CD4-positive, alpha-beta T cell treated with Interferon alpha-2 for 1 hour (primary cell): ENCODE measurements around the gene DOCK7.
"Not testable (repeated sequence)": the region's sequence is repeated elsewhere in the genome, so short reads cannot be mapped to it uniquely, and the experiment has no call there.

Experiments used
- DNase-seq, 2 donors: peaks; one replicate each; pipeline ENCODE4 v3.0.0-alpha.2; 2020 to 2022

Gene DOCK7

GRCh38 chr1:62694479-62694878, 6.3 kb upstream of the DOCK7 start:
- DNase-seq = not testable (repeated sequence)

- no peak for DNase-seq
Measured at GRCh38 chr1:62693123-62693522, 4.9 kb upstream of the DOCK7 start.

- DNase-seq = no peak
Measured at GRCh38 chr1:62691062-62691844, 3.1 kb upstream of the DOCK7 start.

DNA sequence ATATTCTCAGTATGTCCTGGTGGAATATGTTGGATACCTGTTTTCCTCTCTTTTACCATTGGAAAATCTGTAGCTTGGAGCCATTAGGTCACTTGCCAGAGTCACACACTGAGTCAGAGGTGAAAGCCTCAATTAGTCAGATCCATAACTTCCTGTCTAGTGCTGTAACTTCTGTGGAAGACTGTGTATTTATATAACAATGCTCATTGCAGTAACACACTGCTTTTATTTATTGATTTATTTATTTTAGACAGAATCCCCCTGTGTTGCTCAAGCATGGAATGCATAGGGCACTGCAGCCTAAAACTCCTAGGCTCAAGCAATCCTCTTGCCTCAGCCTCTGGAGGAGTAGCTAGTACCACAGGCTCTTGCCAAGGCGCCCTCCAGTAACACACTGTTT, 1.3 kb upstream of the DOCK7 start:
- DNase-seq = no peak

- no peak for DNase-seq
Measured at GRCh38 chr1:62688687-62689085, 500 bp upstream of the DOCK7 start.

- peak; percentile 5 to 21 for DNase-seq
Measured at GRCh38 chr1:62687421-62687902, 724 bp downstream of the DOCK7 start.

DNA sequence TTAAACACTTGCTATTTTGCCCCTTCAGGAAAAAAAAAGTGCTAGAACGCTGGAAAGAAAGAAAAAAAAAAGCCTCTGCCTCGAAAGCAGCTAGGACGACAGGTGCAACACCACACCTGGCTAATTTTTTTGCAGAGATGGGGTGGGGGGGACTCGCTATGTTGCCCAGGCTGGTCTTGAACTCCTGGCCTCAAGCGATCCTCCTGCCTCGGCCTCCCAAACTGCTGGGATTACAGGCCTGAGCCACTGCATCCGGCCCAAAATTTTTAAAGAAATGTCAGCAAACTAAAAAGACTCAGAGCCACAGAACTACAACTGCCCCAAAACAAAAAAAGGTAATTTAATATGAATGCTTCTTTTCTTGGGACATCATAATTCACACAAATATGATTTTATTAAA, 1.4 kb downstream of the DOCK7 start:
- no peak for DNase-seq

DNA sequence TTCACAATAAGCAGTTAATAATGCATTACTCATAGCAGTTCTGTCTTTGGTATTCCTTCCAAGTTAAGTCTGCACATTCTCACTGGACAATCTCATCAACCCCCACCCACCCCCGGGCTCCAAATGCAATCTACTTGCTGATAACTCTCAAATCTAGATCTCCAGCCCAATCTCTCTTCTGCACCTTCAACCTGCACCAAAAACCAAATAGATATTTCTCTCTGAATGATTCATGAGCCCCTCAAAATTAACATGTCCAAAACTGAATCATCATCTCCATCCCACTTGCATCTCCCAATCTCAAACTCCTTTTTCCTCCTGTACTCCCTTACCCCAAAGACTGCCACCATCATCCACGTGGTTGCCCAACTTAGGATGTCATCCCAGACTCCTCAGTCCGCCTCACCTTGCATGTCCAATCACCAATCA, 2.7 kb downstream of the DOCK7 start:
- DNase-seq = no peak

DNA sequence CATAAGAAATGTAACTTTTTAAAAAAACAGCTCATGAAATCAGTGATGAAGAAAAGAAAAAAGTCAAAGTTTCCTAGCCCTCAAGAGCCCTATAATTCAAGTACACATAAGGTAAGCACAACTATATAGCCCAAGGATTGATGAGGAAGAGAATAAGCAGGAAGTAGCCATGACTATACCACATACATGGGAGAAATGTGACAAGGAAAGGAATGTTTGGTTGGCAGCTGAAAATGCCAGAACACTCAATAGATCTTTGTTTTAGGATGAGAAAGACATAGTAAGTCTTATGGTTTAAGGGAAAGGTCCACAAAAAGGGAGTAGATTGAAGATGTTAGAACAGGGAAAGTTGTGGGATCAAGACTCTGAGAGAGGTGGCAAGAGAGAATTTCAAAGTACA, 5.7 kb downstream of the DOCK7 start:
- no peak for DNase-seq

GRCh38 chr1:62680992-62681391, 7.2 kb downstream of the DOCK7 start:
- DNase-seq = not testable (repeated sequence)

DNA sequence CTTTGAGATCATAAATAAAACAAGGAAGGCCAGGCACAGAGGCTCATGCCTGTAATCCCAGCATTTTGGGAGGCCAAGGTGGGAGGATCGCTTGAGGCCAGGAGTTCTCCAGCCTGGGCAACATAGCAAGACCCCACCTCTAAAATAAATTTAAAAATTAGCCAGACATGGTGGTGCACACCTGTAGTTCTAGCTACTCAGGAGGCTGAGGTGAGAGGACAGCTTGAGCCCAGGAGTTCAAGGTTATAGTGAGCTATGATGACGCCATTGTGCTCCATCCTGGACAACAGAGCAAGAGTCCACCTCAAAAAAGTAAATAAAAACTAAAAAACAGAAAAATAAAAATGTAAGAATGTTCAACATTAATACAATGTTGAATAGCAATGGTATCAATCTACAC, 10.4 kb downstream of the DOCK7 start:
- not testable (repeated sequence) for DNase-seq

GRCh38 chr1:62676611-62677356, 11.4 kb downstream of the DOCK7 start:
- no peak for DNase-seq

GRCh38 chr1:62673629-62674028, 14.6 kb downstream of the DOCK7 start:
- no peak for DNase-seq

- DNase-seq = no peak
Measured at GRCh38 chr1:62672029-62672428, 16.2 kb downstream of the DOCK7 start.

GRCh38 chr1:62654744-62655143, 33.4 kb downstream of the DOCK7 start:
- no peak for DNase-seq

- no peak for DNase-seq
Measured at GRCh38 chr1:62652387-62652786, 35.8 kb downstream of the DOCK7 start.

- DNase-seq = no peak
Measured at GRCh38 chr1:62643283-62643682, 44.9 kb downstream of the DOCK7 start.

DNA sequence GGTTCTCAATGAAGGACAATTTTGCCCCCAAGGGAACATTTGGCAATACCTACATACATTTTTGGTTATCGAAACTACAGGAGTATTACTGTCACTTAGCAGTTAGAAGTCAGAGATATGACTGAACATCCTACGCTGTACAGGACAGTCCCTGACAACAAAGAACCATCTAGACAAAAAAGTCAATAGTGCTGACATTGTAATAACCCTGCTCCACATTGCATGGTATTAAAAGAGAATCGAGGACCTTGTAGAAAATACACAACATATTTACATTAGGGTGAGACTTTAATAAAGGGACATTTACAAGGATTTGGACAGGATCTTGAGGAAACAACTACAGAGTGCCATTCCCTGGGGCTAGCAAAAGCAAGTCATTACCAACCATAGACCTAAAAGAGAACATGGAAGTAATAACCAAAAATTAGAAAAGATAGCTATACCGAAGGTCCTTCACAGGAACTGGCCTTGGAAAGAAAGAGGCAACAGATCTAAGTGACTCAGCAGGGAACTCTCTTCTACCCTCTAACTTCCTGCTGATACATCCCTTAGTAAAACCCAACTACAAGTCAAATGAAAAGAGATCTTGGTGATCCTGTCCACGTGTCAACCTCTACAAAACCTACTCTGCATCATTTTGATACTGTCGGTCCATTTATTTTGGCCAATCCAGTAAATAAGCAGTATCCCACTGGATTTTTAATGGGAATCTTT, 50.6 kb downstream of the DOCK7 start:
- no peak for DNase-seq

- DNase-seq = no peak
Measured at GRCh38 chr1:62628506-62628905, 59.7 kb downstream of the DOCK7 start.

DNA sequence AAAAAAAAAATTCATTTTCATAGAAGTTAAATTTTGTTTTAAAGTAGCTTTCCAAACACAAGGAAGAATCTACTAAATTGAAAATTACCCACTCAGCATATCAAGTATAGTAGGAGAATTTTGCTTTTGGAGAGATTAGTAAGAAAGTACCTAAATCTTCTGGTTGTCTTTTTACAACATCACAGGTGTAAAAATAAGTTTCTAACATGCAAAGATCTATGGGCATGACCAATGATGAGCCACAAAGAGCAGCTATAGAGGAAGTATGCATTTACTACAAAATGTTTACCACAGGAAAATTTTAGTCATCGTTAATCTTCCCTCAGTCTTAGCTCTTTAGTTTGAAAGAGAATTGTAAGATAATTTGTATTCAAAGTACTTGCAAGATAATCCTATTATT, 62.8 kb downstream of the DOCK7 start:
- DNase-seq = no peak

DNA sequence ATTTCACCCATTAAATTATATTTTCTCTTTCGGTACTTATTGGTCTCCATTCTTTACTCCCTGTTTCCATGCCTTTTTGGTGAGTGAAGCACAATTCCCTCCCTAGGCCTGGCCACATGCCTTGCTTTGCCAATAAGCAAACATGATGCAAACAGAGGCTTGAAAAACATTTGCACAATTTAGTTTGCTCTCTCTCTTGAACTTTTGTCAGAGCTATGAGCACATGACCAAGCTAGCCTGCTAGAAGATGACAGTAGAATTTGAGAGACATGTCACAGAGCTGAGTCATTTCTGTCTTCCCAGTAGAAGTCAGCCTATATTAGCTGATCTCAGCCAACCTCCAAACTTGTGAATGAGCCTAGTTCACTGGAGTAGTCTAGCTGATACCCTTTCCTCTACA, 66.3 kb downstream of the DOCK7 start:
- DNase-seq = no peak

DNA sequence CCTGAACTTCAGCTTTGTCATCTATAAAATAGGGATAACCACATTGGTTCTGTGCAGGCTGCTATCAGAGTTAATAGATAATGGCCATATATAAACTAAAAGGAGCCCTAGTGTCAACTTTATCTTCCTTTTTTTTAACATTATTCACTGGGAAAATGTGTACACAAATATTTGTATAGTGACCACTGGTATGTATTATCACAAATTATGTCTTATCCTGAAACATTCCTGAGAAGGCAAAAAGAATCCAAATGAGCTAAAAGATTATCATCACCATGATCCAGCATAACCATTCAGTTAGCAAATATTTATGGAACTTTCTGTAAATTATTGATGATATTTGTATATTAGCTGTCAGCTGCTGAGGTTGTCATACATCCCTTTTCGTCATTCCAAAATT, 74.3 kb downstream of the DOCK7 start:
- DNase-seq = no peak

DNA sequence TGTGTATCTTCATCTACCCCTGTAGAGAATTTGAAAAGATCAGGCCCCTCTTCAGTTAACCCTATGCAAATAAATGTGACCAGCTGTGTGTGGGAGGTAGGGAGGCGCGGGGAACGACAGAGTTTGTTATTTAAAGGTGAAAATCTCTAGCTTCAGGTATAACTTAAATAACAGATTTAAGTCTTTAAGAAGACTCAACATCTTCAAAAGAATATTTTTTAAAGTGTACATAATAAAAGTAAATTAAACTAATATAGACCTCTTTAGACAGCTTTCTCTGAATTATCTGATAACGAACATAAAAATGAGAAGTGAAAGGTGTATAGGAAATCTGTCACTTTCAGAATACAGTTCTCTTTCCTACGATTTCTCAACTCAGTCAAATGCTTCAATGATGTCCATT, 74.9 kb downstream of the DOCK7 start:
- no peak for DNase-seq

DNA sequence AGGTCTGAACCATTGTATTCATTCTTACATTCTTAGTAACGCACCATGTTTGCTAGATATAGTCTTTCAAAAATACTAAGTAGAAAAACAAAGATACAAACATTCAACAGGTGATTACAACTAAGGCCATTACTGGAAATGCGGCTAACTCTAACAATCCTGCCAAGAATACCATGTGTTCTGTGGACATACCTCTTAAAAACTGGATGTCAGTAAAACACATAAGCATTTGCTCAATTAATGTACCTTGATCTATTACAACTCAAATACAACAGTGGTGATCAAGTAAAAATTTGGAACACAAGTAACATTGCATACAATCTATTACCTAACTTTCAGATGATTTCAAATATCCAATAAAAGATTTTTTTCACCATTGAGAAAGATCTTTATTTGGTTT, 75.4 kb downstream of the DOCK7 start:
- no peak for DNase-seq
